RWPE1 (cell line): ENCODE data around the gene WARS2.

ENCODE experiments used
- CTCF ChIA-PET: fragments of 350-600 bp; sonication (Branson Sonifier 250); formaldehyde crosslinking; extraction: SDS; loops from one replicate; lab custom pipeline; 2021; lab: Yijun Ruan, JAX
- POLR2A ChIA-PET: fragments of 400-600 bp; formaldehyde crosslinking; extraction: SDS; loops from one replicate; lab custom pipeline; 2020; ENCODE audit warnings: antibody characterized with exemption; ENCODE audit not compliant: low non-redundant PET; lab: Yijun Ruan, JAX
- DNase-seq: peaks from one replicate; pipeline ENCODE4 v3.0.0; 2012; ENCODE audit warnings: low spot score
- H3K27ac ChIP-seq: fragments of 450-650 bp; 2 replicates; pipeline ENCODE4 v1.5.1; 2017
- CTCF ChIP-seq: fragments of 450-650 bp; conservative IDR thresholded peaks from 2 replicates; pipeline ENCODE4 v1.5.1; 2017; ENCODE audit warnings: low read depth, mild to moderate bottlenecking

WARS2 gene

GRCh38 chr1:119097380-119097779 lies 43.1 kb downstream of the WARS2 start:
- no peak overlapping the region for H3K27ac ChIP-seq
- ChIA-PET CTCF (no interaction called here), POLR2A (interaction anchor here (0.6 kb wide), 1 partner anchor 1101 kb away, joined by 3 read pairs; no protein-coding TSS in a partner anchor)
- DNase-seq = no peak
- TF ChIP-seq CTCF = no peak

- ChIA-PET POLR2A (no interaction called here), CTCF (interaction anchor here (1.3 kb wide), 1 partner anchor 9 kb away, joined by 3 read pairs; no protein-coding TSS in a partner anchor)
- H3K27ac ChIP-seq = no peak overlapping the region
- no peak for DNase-seq
- TF ChIP-seq CTCF = no peak
Observed at GRCh38 chr1:119093721-119094120, 46.7 kb downstream of the WARS2 start.

- CTCF ChIA-PET = no interaction called here
- DNase-seq = no peak
- H3K27ac ChIP-seq = no peak overlapping the region
- no peak for TF ChIP-seq CTCF
- POLR2A ChIA-PET = no interaction called here
Observed at GRCh38 chr1:119091618-119092017, 48.8 kb downstream of the WARS2 start.

GRCh38 chr1:119090250-119090649 lies 50.2 kb downstream of the WARS2 start:
- ChIA-PET POLR2A (no interaction called here), CTCF (no interaction called here)
- TF ChIP-seq CTCF = no peak
- DNase-seq = no peak
- no peak overlapping the region for H3K27ac ChIP-seq

- no peak for TF ChIP-seq CTCF
- no peak for DNase-seq
- no peak overlapping the region for H3K27ac ChIP-seq
- POLR2A ChIA-PET = no interaction called here
- CTCF ChIA-PET = no interaction called here
Observed at GRCh38 chr1:119086830-119087229, 53.6 kb downstream of the WARS2 start.

- POLR2A ChIA-PET = no interaction called here
- CTCF ChIA-PET = interaction anchor here (1.3 kb wide), 1 partner anchor 9 kb away, joined by 3 read pairs; no protein-coding TSS in a partner anchor
- no peak overlapping the region for H3K27ac ChIP-seq
- DNase-seq = no peak
- no peak for TF ChIP-seq CTCF
Observed at GRCh38 chr1:119084798-119085197, 55.7 kb downstream of the WARS2 start.
